CD14-positive monocyte (primary cell): ENCODE data around the gene APC2. TPM values are rescaled to one million over a fixed set of nuclear protein-coding genes. Genes with fewer than 3 reads are reported as not detected.

ENCODE experiments used
- DNase-seq, 3 donors: peaks; one replicate each; pipeline ENCODE4 v3.0.0-alpha.2; 2011 to 2022
- H2AFZ ChIP-seq: 2 replicates; pipeline ENCODE4 v1.6.0; 2012; ENCODE audit warnings: mild to moderate bottlenecking, low read depth, low read length, inconsistent platforms; ENCODE audit not compliant: insufficient read depth, poor library complexity, severe bottlenecking
- H3K27ac ChIP-seq, 2 donors: 1 replicate in 1 of 2; 2 replicates in 1 of 2; pipeline ENCODE4 v1.5.1; 2012 to 2013; ENCODE audit warnings: low read length in 2 of 2, control low read depth in 1 of 2, inconsistent platforms in 1 of 2, low read depth in 1 of 2, mild to moderate bottlenecking in 1 of 2
- H3K27me3 ChIP-seq, 2 donors: one replicate each; pipeline versions ENCODE4 v1.6.0 to v1.6.1; 2011 to 2013; ENCODE audit warnings: low read length in 2 of 2; ENCODE audit not compliant: control insufficient read depth in 2 of 2, insufficient read depth in 2 of 2
- H3K36me3 ChIP-seq, 2 donors: replicated peaks in 1 of 2; 1 replicate in 1 of 2; 2 replicates in 1 of 2; pipeline versions ENCODE4 v1.5.1 to v1.6.1; 2012 to 2013; ENCODE audit warnings: low read length in 2 of 2, control low read depth in 1 of 2, inconsistent platforms in 1 of 2, mild to moderate bottlenecking in 1 of 2; ENCODE audit not compliant: insufficient read depth in 2 of 2, control insufficient read depth in 1 of 2
- H3K4me1 ChIP-seq, 2 donors: 1 replicate in 1 of 2; 2 replicates in 1 of 2; pipeline versions ENCODE4 v1.5.1 to v1.6.1; 2012 to 2013; ENCODE audit warnings: low read length in 2 of 2, control low read depth in 1 of 2, inconsistent platforms in 1 of 2, mild to moderate bottlenecking in 1 of 2, moderate library complexity in 1 of 2; ENCODE audit not compliant: insufficient read depth in 2 of 2, control insufficient read depth in 1 of 2
- H3K4me2 ChIP-seq: replicated peaks from 2 replicates; pipeline ENCODE3; 2012; ENCODE audit warnings: low read length, moderate library complexity, mild to moderate bottlenecking; ENCODE audit not compliant: poor library complexity, severe bottlenecking; ENCODE audit errors: extremely low read depth
- H3K4me3 ChIP-seq, 3 experiments: fragments of 200-600 bp in 1 of 3; sonication (generic) in 1 of 3; replicated peaks in 1 of 3; 1 replicate in 2 of 3; 2 replicates in 1 of 3; pipeline ENCODE4 v1.5.1; 2011 to 2013; ENCODE audit warnings: low read length in 3 of 3, mild to moderate bottlenecking in 3 of 3, control low read depth in 2 of 3, low read depth in 2 of 3, inconsistent platforms in 1 of 3, moderate library complexity in 1 of 3
- H3K79me2 ChIP-seq: 2 replicates; pipeline ENCODE4 v1.6.0; 2012; ENCODE audit warnings: mild to moderate bottlenecking, control low read depth, inconsistent platforms, low read length, moderate library complexity; ENCODE audit not compliant: insufficient read depth
- H3K9ac ChIP-seq: 2 replicates; pipeline ENCODE4 v1.6.0; 2017; ENCODE audit warnings: low read length, mild to moderate bottlenecking; ENCODE audit not compliant: insufficient read depth, poor library complexity, severe bottlenecking
- H3K9me3 ChIP-seq, 2 donors: replicated peaks in 1 of 2; 1 replicate in 1 of 2; 2 replicates in 1 of 2; pipeline versions ENCODE4 v1.5.1 to v1.6.1; 2012 to 2013; ENCODE audit warnings: low read length in 2 of 2, control low read depth in 1 of 2; ENCODE audit not compliant: control insufficient read depth in 1 of 2, insufficient read depth in 1 of 2
- H4K20me1 ChIP-seq: 2 replicates; pipeline ENCODE4 v1.6.0; 2012; ENCODE audit warnings: mild to moderate bottlenecking, low read length, control low read depth, moderate library complexity; ENCODE audit not compliant: insufficient read depth
- H3K27ac Mint-ChIP-seq, 7 donors: one replicate each; pipeline ENCODE4 v1.8.0; 2020; ENCODE audit warnings: mild to moderate bottlenecking in 7 of 7, mixed read lengths in 7 of 7, moderate library complexity in 6 of 7, inconsistent platforms in 2 of 7
- H3K27me3 Mint-ChIP-seq, 3 donors: one replicate each; pipeline ENCODE4 v1.8.0; 2021 to 2022; ENCODE audit warnings: low read depth in 3 of 3, mild to moderate bottlenecking in 3 of 3, mixed read lengths in 3 of 3, moderate library complexity in 3 of 3, inconsistent platforms in 1 of 3
- H3K36me3 Mint-ChIP-seq, 2 donors: one replicate each; pipeline ENCODE4 v1.8.0; 2020; ENCODE audit warnings: mixed read lengths in 2 of 2, inconsistent platforms in 1 of 2, mild to moderate bottlenecking in 1 of 2
- H3K4me1 Mint-ChIP-seq: one replicate; pipeline ENCODE4 v1.8.0; 2020; ENCODE audit warnings: mild to moderate bottlenecking, mixed read lengths
- H3K4me3 Mint-ChIP-seq, 2 donors: one replicate each; pipeline ENCODE4 v1.8.0; 2020; ENCODE audit warnings: mild to moderate bottlenecking in 2 of 2, mixed read lengths in 2 of 2, moderate library complexity in 1 of 2
- H3K9me3 Mint-ChIP-seq, 7 donors: one replicate each; pipeline ENCODE4 v1.8.0; 2020 to 2022; ENCODE audit warnings: mixed read lengths in 7 of 7, mild to moderate bottlenecking in 6 of 7, moderate library complexity in 6 of 7, inconsistent platforms in 2 of 7
- CTCF ChIP-seq: fragments of 200-600 bp; IDR thresholded peaks from one replicate; pipeline ENCODE4 v1.8.0; 2022; ENCODE audit warnings: antibody characterized with exemption, mild to moderate bottlenecking
- WGBS: methylation state at CpG from one replicate; pipeline ENCODE4 v1.1.5; 2013; ENCODE audit warnings: missing lambda C conversion rate; ENCODE audit not compliant: insufficient coverage; 5-methylcytosine and 5-hydroxymethylcytosine counted together
- intact Hi-C, 2 donors: fragments of 100-400 bp; cut with micrococcal nuclease; formaldehyde crosslinking; loops; one replicate each; pipeline versions ENCODE4 v1.15.0 to v1.15.1; 2023
- polyA plus RNA-seq, 3 donors: library from polyadenylated mRNA; depleted of rRNA in 1 of 3; unstranded in 2 of 3; stranded (reverse) in 1 of 3; fragments of 300-500 nt in 2 of 3; fragments of >200 nt in 1 of 3; fragmentation: Illumina TruSeq in 2 of 3; gene quantifications; 1 replicate in 2 of 3; 2 replicates in 1 of 3; pipeline ENCODE4 v1.2.3, GENCODE V29; 2012 to 2021

The APC2 gene
- polyA plus RNA-seq, 3 donors: 0.04 TPM; not detected in 2

- Histone ChIP-seq H3K27me3 (peaks cover 5 to 30% of the 10 kb centered on the region in 2 donors), H3K36me3 (no peaks in the 10 kb centered on the region), H2AFZ (no peak overlapping the region), H4K20me1 (no peaks in the 10 kb centered on the region), H3K9me3 (no peaks in the 10 kb centered on the region), H3K9ac (no peak overlapping the region), H3K4me2 (no peak overlapping the region), H3K79me2 (no peaks in the 10 kb centered on the region), H3K27ac (no peak overlapping the region), H3K4me1 (no peaks in the 10 kb centered on the region), H3K4me3 (no peak overlapping the region)
- H3K9me3 Mint-ChIP-seq: peaks cover 0 to 7% (median 5%) of the 10 kb centered on the region in 7 donors
- 78% methylated on average over 5 of the region's 10 CpGs for WGBS
- H3K27me3 Mint-ChIP-seq: peaks cover 25 to 53% (median 41%) of the 10 kb centered on the region in 3 donors
- H3K4me1 Mint-ChIP-seq: peaks cover 3% of the 10 kb centered on the region
- TF ChIP-seq CTCF: no peak
- H3K27ac Mint-ChIP-seq: no peak overlapping the region
- no peak for DNase-seq
- H3K4me3 Mint-ChIP-seq: peak overlapping the region in 1 of 2 donors; percentile 15
- H3K36me3 Mint-ChIP-seq: peaks cover 0 to 3% of the 10 kb centered on the region in 2 donors
- intact Hi-C loops: no loop called here
Observed at GRCh38 chr19:1522061-1522460, 72.1 kb downstream of the APC2 start.

GRCh38 chr19:1522838-1523237, 72.9 kb downstream of the APC2 start:
- H3K36me3 Mint-ChIP-seq: peaks cover 0 to 3% of the 10 kb centered on the region in 2 donors
- peaks cover 0 to 7% (median 5%) of the 10 kb centered on the region in 7 donors for H3K9me3 Mint-ChIP-seq
- peak overlapping the region in 1 of 2 donors; percentile 84 for H3K4me3 Mint-ChIP-seq
- no peaks in the 10 kb centered on the region for H3K79me2 ChIP-seq
- WGBS: 75% methylated on average over 16 of the region's 18 CpGs
- peaks cover 3% of the 10 kb centered on the region for H3K4me1 Mint-ChIP-seq
- H3K27me3 ChIP-seq: peaks cover 5 to 30% of the 10 kb centered on the region in 2 donors
- no peak overlapping the region for H3K9ac ChIP-seq
- no peak for TF ChIP-seq CTCF
- H4K20me1 ChIP-seq: no peaks in the 10 kb centered on the region
- H3K4me3 ChIP-seq: no peak overlapping the region
- intact Hi-C loops: no loop called here
- no peak overlapping the region for H3K4me2 ChIP-seq
- H3K27me3 Mint-ChIP-seq: peaks cover 25 to 51% (median 40%) of the 10 kb centered on the region in 3 donors
- H2AFZ ChIP-seq: no peak overlapping the region
- H3K27ac Mint-ChIP-seq: no peak overlapping the region
- H3K27ac ChIP-seq: no peak overlapping the region
- no peaks in the 10 kb centered on the region for H3K4me1 ChIP-seq
- no peaks in the 10 kb centered on the region for H3K9me3 ChIP-seq
- H3K36me3 ChIP-seq: no peaks in the 10 kb centered on the region
- no peak for DNase-seq

Other genes starting within 250 kb of the APC2 start
- 10 to 100 TPM in 2 of 3 donors, 1 to 10 TPM in 1; 6.2 to 72.1 (median 15.4) TPM for gene STK11, start 244.3 kb upstream of the APC2 start, polyA plus RNA-seq
- gene CBARP, start 212.1 kb upstream of the APC2 start, polyA plus RNA-seq: not detected
- 100 to 1,000 TPM; 122 to 160 (median 143) TPM for gene ATP5F1D, start 208.4 kb upstream of the APC2 start, polyA plus RNA-seq
- gene MIDN, start 201.5 kb upstream of the APC2 start, polyA plus RNA-seq: 100 to 1,000 TPM in 1 of 3 donors, 10 to 100 TPM in 1, 1 to 10 TPM in 1; 5.6 to 301 (median 11.0) TPM
- 100 to 1,000 TPM in 1 of 3 donors, 10 to 100 TPM in 2; 39.6 to 600 (median 51.1) TPM for gene CIRBP, start 180.8 kb upstream of the APC2 start, polyA plus RNA-seq
- gene FAM174C, start 174.6 kb upstream of the APC2 start, polyA plus RNA-seq: 10 to 100 TPM; 32.8 to 56.2 (median 40.0) TPM
- gene EFNA2, start 164.2 kb upstream of the APC2 start, polyA plus RNA-seq: not detected
- gene NDUFS7, start 66.2 kb upstream of the APC2 start, polyA plus RNA-seq: 100 to 1,000 TPM; 119 to 232 (median 211) TPM
- 1 to 10 TPM in 1 of 3 donors, under 1 TPM in 2; 0.95 to 1.3 (median 0.96) TPM for gene GAMT, start 48.6 kb upstream of the APC2 start, polyA plus RNA-seq
- 10 to 100 TPM in 1 of 3 donors, 1 to 10 TPM in 2; 3.3 to 57.1 (median 4.2) TPM for gene DAZAP1, start 42.5 kb upstream of the APC2 start, polyA plus RNA-seq
- 1,000 to 10,000 TPM; 1,318 to 3,451 (median 1,526) TPM for gene RPS15, start 11.7 kb upstream of the APC2 start, polyA plus RNA-seq
- gene C19orf25, start 29.1 kb downstream of the APC2 start, polyA plus RNA-seq: 10 to 100 TPM; 18.2 to 20.9 (median 19.9) TPM
- 1 to 10 TPM in 1 of 3 donors, under 1 TPM in 1, not detected in 1; 0.34 to 1.0 TPM for gene PCSK4, start 40.2 kb downstream of the APC2 start, polyA plus RNA-seq
- gene REEP6, start 41.1 kb downstream of the APC2 start, polyA plus RNA-seq: 1 to 10 TPM in 1 of 3 donors, under 1 TPM in 2; 0.51 to 1.8 (median 0.81) TPM
- under 1 TPM in 1 of 3 donors, not detected in 2; 0.09 TPM for gene ADAMTSL5, start 62.9 kb downstream of the APC2 start, polyA plus RNA-seq
- gene PLK5, start 74.0 kb downstream of the APC2 start, polyA plus RNA-seq: not detected
- gene MEX3D, start 118.2 kb downstream of the APC2 start, polyA plus RNA-seq: 1 to 10 TPM in 1 of 3 donors, under 1 TPM in 2; 0.08 to 1.0 (median 0.10) TPM
- gene MBD3, start 142.7 kb downstream of the APC2 start, polyA plus RNA-seq: 10 to 100 TPM in 1 of 3 donors, 1 to 10 TPM in 2; 2.6 to 35.3 (median 4.9) TPM
- gene UQCR11, start 155.3 kb downstream of the APC2 start, polyA plus RNA-seq: 100 to 1,000 TPM in 2 of 3 donors, 10 to 100 TPM in 1; 55.6 to 731 (median 659) TPM
- 10 to 100 TPM in 1 of 3 donors, 1 to 10 TPM in 2; 2.4 to 36.2 (median 3.3) TPM for gene TCF3, start 202.5 kb downstream of the APC2 start, polyA plus RNA-seq